ENCODE results near the gene GPATCH11. TPM values are rescaled to one million over a fixed set of nuclear protein-coding genes. Genes with fewer than 3 reads are reported as not detected.

The GPATCH11 gene
- total RNA-seq, 1 donor from 2014 or later, result 10.8 TPM

- Histone ChIP-seq H3K9me3 (no peaks in the 10 kb centered on the region), H3K27me3 (ENCODE audit: low read depth) (no peaks in the 10 kb centered on the region), H3K27ac (no peak overlapping the region), H3K4me3 (no peak overlapping the region), H3K36me3 (peaks cover 96% of the 10 kb centered on the region), H3K4me1 (no peaks in the 10 kb centered on the region)
- intact Hi-C loops (cut with DNase I), result no loop called here
- no peak for TF ChIP-seq CTCF (IDR thresholded peaks at IDR 0.05)
- ATAC-seq, result no peak
- no peak for DNase-seq
These were observed 23.9 kb upstream of the GPATCH11 start for GRCh38 chr2:37060446-37060845.

GRCh38 chr2:37061013-37061711, 23.2 kb upstream of the GPATCH11 start:
- Histone ChIP-seq H3K4me1 (no peaks in the 10 kb centered on the region), H3K9me3 (no peaks in the 10 kb centered on the region), H3K36me3 (peaks cover 96% of the 10 kb centered on the region), H3K27ac (no peak overlapping the region), H3K27me3 (ENCODE audit: low read depth) (no peaks in the 10 kb centered on the region), H3K4me3 (no peak overlapping the region)
- TF ChIP-seq CTCF (IDR thresholded peaks at IDR 0.05), result no peak
- DNase-seq (no peak), ATAC-seq (no peak)
- intact Hi-C loops (cut with DNase I), result no loop called here

- Histone ChIP-seq H3K4me1 (no peaks in the 10 kb centered on the region), H3K36me3 (peaks cover 96% of the 10 kb centered on the region), H3K4me3 (no peak overlapping the region), H3K27me3 (ENCODE audit: low read depth) (no peaks in the 10 kb centered on the region), H3K9me3 (no peaks in the 10 kb centered on the region), H3K27ac (no peak overlapping the region)
- ATAC-seq (no peak), DNase-seq (no peak)
- intact Hi-C loops (cut with DNase I), result no loop called here
- no peak for TF ChIP-seq CTCF (IDR thresholded peaks at IDR 0.05)
These were observed 22.5 kb upstream of the GPATCH11 start for GRCh38 chr2:37061776-37062175.

GRCh38 chr2:37068686-37069085, 15.6 kb upstream of the GPATCH11 start:
- Histone ChIP-seq H3K4me3 (no peak overlapping the region), H3K27me3 (ENCODE audit: low read depth) (no peaks in the 10 kb centered on the region), H3K36me3 (peaks cover 99% of the 10 kb centered on the region), H3K27ac (no peak overlapping the region), H3K9me3 (no peaks in the 10 kb centered on the region), H3K4me1 (no peaks in the 10 kb centered on the region)
- no peak for ATAC-seq
- intact Hi-C loops (cut with DNase I), result no loop called here
- no peak for DNase-seq
- no peak for TF ChIP-seq CTCF (IDR thresholded peaks at IDR 0.05)

- Histone ChIP-seq H3K4me1 (no peaks in the 10 kb centered on the region), H3K27me3 (ENCODE audit: low read depth) (no peaks in the 10 kb centered on the region), H3K9me3 (no peaks in the 10 kb centered on the region), H3K27ac (no peak overlapping the region), H3K36me3 (peaks cover 98% of the 10 kb centered on the region), H3K4me3 (no peak overlapping the region)
- DNase-seq, result no peak
- no peak for ATAC-seq
- intact Hi-C loops (cut with DNase I), result no loop called here
- no peak for TF ChIP-seq CTCF (IDR thresholded peaks at IDR 0.05)
These were observed 13.4 kb upstream of the GPATCH11 start for GRCh38 chr2:37070931-37071330.

All from lower lobe of right lung (tissue), 2 donors.